Effector memory CD8-positive, alpha-beta T cell (primary cell): ENCODE results near the gene SLC13A1.
"Not testable (repeated sequence)": the region's sequence is repeated elsewhere in the genome, so short reads cannot be mapped to it uniquely, and the experiment has no call there.

ENCODE experiments used
- ATAC-seq: fragments of 150-1000 bp; cut with Tn5 transposase; replicated peaks from 2 replicates; pipeline ENCODE4 v1.10.0; 2021; ENCODE audit warnings: mild to moderate bottlenecking, moderate library complexity
- DNase-seq, 3 experiments: peaks; one replicate each; pipeline ENCODE4 v3.0.0; 2021
- H3K27ac Mint-ChIP-seq, 2 donors: one replicate each; pipeline ENCODE4 v1.8.0; 2022; ENCODE audit warnings: mild to moderate bottlenecking in 2 of 2, mixed read lengths in 2 of 2, moderate library complexity in 2 of 2
- H3K27me3 Mint-ChIP-seq, 2 donors: one replicate each; pipeline ENCODE4 v1.8.0; 2022; ENCODE audit warnings: mixed read lengths in 2 of 2
- H3K36me3 Mint-ChIP-seq: one replicate; pipeline ENCODE4 v1.8.0; 2022; ENCODE audit warnings: mild to moderate bottlenecking, moderate library complexity, mixed read lengths; ENCODE audit not compliant: insufficient read depth
- H3K4me1 Mint-ChIP-seq, 2 donors: one replicate each; pipeline ENCODE4 v1.8.0; 2022; ENCODE audit warnings: low read depth in 2 of 2, mixed read lengths in 2 of 2
- H3K4me3 Mint-ChIP-seq, 2 donors: one replicate each; pipeline ENCODE4 v1.8.0; 2022; ENCODE audit warnings: mild to moderate bottlenecking in 2 of 2, mixed read lengths in 2 of 2, moderate library complexity in 2 of 2
- H3K9me3 Mint-ChIP-seq, 2 donors: one replicate each; pipeline ENCODE4 v1.8.0; 2022; ENCODE audit warnings: mixed read lengths in 2 of 2
- total RNA-seq, 9 experiments: gene quantifications; one replicate each; lab custom pipeline; 2026; lab: John Stamatoyannopoulos, UW

SLC13A1 gene
- total RNA-seq = 0 reads per million in 9 experiments

GRCh38 chr7:123199883-123200282, at the start of gene SLC13A1:
TSS of gene SLC13A1 (minus strand) at chr7:123199969. CDS start at chr7:123199946, 23 bp downstream.
- DNase-seq (no peak), ATAC-seq (no peak)
- Mint-ChIP-seq H3K9me3 (peaks cover 0 to 4% of the 10 kb centered on the region in 2 donors), H3K4me1 (no peaks in the 10 kb centered on the region), H3K27me3 (no peaks in the 10 kb centered on the region), H3K36me3 (no peaks in the 10 kb centered on the region), H3K27ac (no peak within 1 kb of the TSS), H3K4me3 (no peak within 1 kb of the TSS)

GRCh38 chr7:123244768-123245167, 45.0 kb upstream of the SLC13A1 start:
- Mint-ChIP-seq H3K27ac (no peak overlapping the region), H3K36me3 (no peaks in the 10 kb centered on the region), H3K4me1 (no peaks in the 10 kb centered on the region), H3K4me3 (no peak overlapping the region), H3K27me3 (no peaks in the 10 kb centered on the region), H3K9me3 (peaks cover 8% of the 10 kb centered on the region in 2 donors)
- no peak for ATAC-seq
- no peak for DNase-seq

- H3K27me3 Mint-ChIP-seq = no peaks in the 10 kb centered on the region
- no peaks in the 10 kb centered on the region for H3K4me1 Mint-ChIP-seq
- H3K36me3 Mint-ChIP-seq = no peaks in the 10 kb centered on the region
- ATAC-seq (no peak), DNase-seq (no peak)
- peaks cover 6 to 8% of the 10 kb centered on the region in 2 donors for H3K9me3 Mint-ChIP-seq
- no peak overlapping the region for H3K4me3 Mint-ChIP-seq
- no peak overlapping the region for H3K27ac Mint-ChIP-seq
Measured at GRCh38 chr7:123242467-123243092, 42.8 kb upstream of the SLC13A1 start.

GRCh38 chr7:123241809-123242208, 42.0 kb upstream of the SLC13A1 start:
- Mint-ChIP-seq H3K9me3 (peaks cover 3 to 7% of the 10 kb centered on the region in 2 donors), H3K4me3 (no peak overlapping the region), H3K27me3 (no peaks in the 10 kb centered on the region), H3K4me1 (no peaks in the 10 kb centered on the region), H3K27ac (no peak overlapping the region), H3K36me3 (no peaks in the 10 kb centered on the region)
- no peak for ATAC-seq
- no peak for DNase-seq

GRCh38 chr7:123231021-123232000, 31.5 kb upstream of the SLC13A1 start:
- no peak for ATAC-seq
- no peak for DNase-seq
- Mint-ChIP-seq H3K36me3 (no peaks in the 10 kb centered on the region), H3K9me3 (peaks cover 0 to 2% of the 10 kb centered on the region in 2 donors), H3K4me1 (no peaks in the 10 kb centered on the region), H3K27me3 (no peaks in the 10 kb centered on the region), H3K4me3 (no peak overlapping the region), H3K27ac (no peak overlapping the region)

- H3K36me3 Mint-ChIP-seq = no peaks in the 10 kb centered on the region
Measured at GRCh38 chr7:123230603-123231002, 30.8 kb upstream of the SLC13A1 start.

GRCh38 chr7:123230147-123230546, 30.4 kb upstream of the SLC13A1 start:
- no peaks in the 10 kb centered on the region for H3K36me3 Mint-ChIP-seq
- ATAC-seq = no peak
- no peak overlapping the region for H3K4me3 Mint-ChIP-seq
- H3K4me1 Mint-ChIP-seq = no peaks in the 10 kb centered on the region
- no peaks in the 10 kb centered on the region for H3K27me3 Mint-ChIP-seq
- no peak overlapping the region for H3K27ac Mint-ChIP-seq
- peaks cover 0 to 6% of the 10 kb centered on the region in 2 donors for H3K9me3 Mint-ChIP-seq
- DNase-seq = no peak

More at GRCh38 chr7:123230603-123231002, 30.8 kb upstream of the SLC13A1 start:
- no peak for DNase-seq
- ATAC-seq = no peak
- Mint-ChIP-seq H3K4me3 (no peak overlapping the region), H3K27ac (no peak overlapping the region), H3K27me3 (no peaks in the 10 kb centered on the region), H3K4me1 (no peaks in the 10 kb centered on the region), H3K9me3 (peaks cover 0 to 3% of the 10 kb centered on the region in 2 donors)

GRCh38 chr7:123229426-123229825, 29.7 kb upstream of the SLC13A1 start:
- Mint-ChIP-seq H3K9me3 (peaks cover 0 to 7% of the 10 kb centered on the region in 2 donors), H3K4me1 (no peaks in the 10 kb centered on the region), H3K36me3 (no peaks in the 10 kb centered on the region), H3K27ac (no peak overlapping the region), H3K27me3 (no peaks in the 10 kb centered on the region), H3K4me3 (no peak overlapping the region)
- no peak for ATAC-seq
- DNase-seq = no peak

- not testable (repeated sequence) for H3K9me3 Mint-ChIP-seq, ATAC-seq, H3K27me3 Mint-ChIP-seq, H3K4me3 Mint-ChIP-seq, H3K36me3 Mint-ChIP-seq, DNase-seq, H3K4me1 Mint-ChIP-seq, H3K27ac Mint-ChIP-seq
Measured at GRCh38 chr7:123227666-123228065, 27.9 kb upstream of the SLC13A1 start.

- DNase-seq (no peak), ATAC-seq (no peak)
- H3K27ac Mint-ChIP-seq = no peak overlapping the region
- H3K4me1 Mint-ChIP-seq = no peaks in the 10 kb centered on the region
- H3K4me3 Mint-ChIP-seq = no peak overlapping the region
- no peaks in the 10 kb centered on the region for H3K27me3 Mint-ChIP-seq
- no peaks in the 10 kb centered on the region for H3K36me3 Mint-ChIP-seq
- peaks cover 8 to 9% of the 10 kb centered on the region in 2 donors for H3K9me3 Mint-ChIP-seq
Measured at GRCh38 chr7:123220396-123220795, 20.6 kb upstream of the SLC13A1 start.

GRCh38 chr7:123218866-123219265, 19.1 kb upstream of the SLC13A1 start:
- H3K9me3 Mint-ChIP-seq = peaks cover 11 to 18% of the 10 kb centered on the region in 2 donors
- H3K27ac Mint-ChIP-seq = no peak overlapping the region
- no peaks in the 10 kb centered on the region for H3K27me3 Mint-ChIP-seq

GRCh38 chr7:123216825-123217224, 17.1 kb upstream of the SLC13A1 start:
- no peak for DNase-seq
- Mint-ChIP-seq H3K9me3 (peaks cover 9 to 18% of the 10 kb centered on the region in 2 donors), H3K27ac (no peak overlapping the region), H3K4me1 (no peaks in the 10 kb centered on the region), H3K4me3 (no peak overlapping the region), H3K27me3 (no peaks in the 10 kb centered on the region), H3K36me3 (no peaks in the 10 kb centered on the region)
- no peak for ATAC-seq

More at GRCh38 chr7:123218866-123219265, 19.1 kb upstream of the SLC13A1 start:
- ATAC-seq = no peak
- H3K4me3 Mint-ChIP-seq = no peak overlapping the region
- no peaks in the 10 kb centered on the region for H3K36me3 Mint-ChIP-seq
- no peak for DNase-seq
- no peaks in the 10 kb centered on the region for H3K4me1 Mint-ChIP-seq

- H3K4me1 Mint-ChIP-seq = no peaks in the 10 kb centered on the region
- H3K27me3 Mint-ChIP-seq = no peaks in the 10 kb centered on the region
- DNase-seq = no peak
- no peak for ATAC-seq
- no peak overlapping the region for H3K4me3 Mint-ChIP-seq
- H3K36me3 Mint-ChIP-seq = no peaks in the 10 kb centered on the region
- no peak overlapping the region for H3K27ac Mint-ChIP-seq
- peaks cover 9 to 18% of the 10 kb centered on the region in 2 donors for H3K9me3 Mint-ChIP-seq
Measured at GRCh38 chr7:123215350-123215749, 15.6 kb upstream of the SLC13A1 start.
